ENCODE results near the gene RBM43.
"Not testable (repeated sequence)": the region's sequence is repeated elsewhere in the genome, so short reads cannot be mapped to it uniquely, and the experiment has no call there.

- TF ChIP-seq EP300, POLR2A (IDR thresholded peaks at IDR 0.05): not testable (repeated sequence)
These were observed 27.9 kb downstream of the RBM43 start for GRCh38 chr2:151233760-151234159.
